Loucy (cell line): ENCODE results near the gene PLA2G12B.

Experiments
- H2AFZ ChIP-seq: fragments of 200-600 bp; sonication (generic); 2 replicates; pipeline ENCODE4 v1.6.0; 2016; ENCODE audit warnings: antibody characterized with exemption, mild to moderate bottlenecking, low read length, moderate library complexity
- H3F3A ChIP-seq: fragments of 200-600 bp; 2 replicates; pipeline ENCODE4 v1.6.0; 2016; ENCODE audit warnings: antibody characterized with exemption, low read depth, mild to moderate bottlenecking
- H3K27me3 ChIP-seq: fragments of 200-600 bp; sonication (generic); 2 replicates; pipeline ENCODE4 v1.6.1; 2014; ENCODE audit warnings: low read length, mild to moderate bottlenecking; ENCODE audit not compliant: insufficient read depth, poor library complexity, severe bottlenecking
- H3K36me3 ChIP-seq: fragments of 200-600 bp; sonication (generic); 2 replicates; pipeline ENCODE4 v1.6.1; 2016; ENCODE audit warnings: low read length; ENCODE audit not compliant: insufficient read depth
- H3K4me1 ChIP-seq: fragments of 200-600 bp; sonication (generic); 2 replicates; pipeline ENCODE4 v1.5.1; 2014; ENCODE audit warnings: low read length, mild to moderate bottlenecking; ENCODE audit not compliant: insufficient read depth, poor library complexity, severe bottlenecking
- H3K4me2 ChIP-seq: fragments of 200-600 bp; sonication (generic); 2 replicates; pipeline ENCODE4 v1.6.0; 2014; ENCODE audit warnings: antibody characterized with exemption, low read length, low read depth, mild to moderate bottlenecking; ENCODE audit not compliant: poor library complexity, severe bottlenecking
- H3K4me3 ChIP-seq: fragments of 200-600 bp; sonication (generic); 2 replicates; pipeline ENCODE4 v1.5.1; 2014; ENCODE audit warnings: low read length, mild to moderate bottlenecking, mixed read lengths; ENCODE audit not compliant: poor library complexity, severe bottlenecking
- H3K79me2 ChIP-seq: fragments of 200-600 bp; sonication (generic); 2 replicates; pipeline ENCODE4 v1.6.1; 2014; ENCODE audit warnings: low read length; ENCODE audit not compliant: insufficient read depth
- H3K9ac ChIP-seq: fragments of 200-600 bp; sonication (generic); 2 replicates; pipeline ENCODE4 v1.6.0; 2014; ENCODE audit warnings: mild to moderate bottlenecking, low read depth, low read length, moderate library complexity; ENCODE audit not compliant: poor library complexity, severe bottlenecking
- H3K9me2 ChIP-seq: fragments of 200-600 bp; sonication (generic); replicated peaks from 2 replicates; pipeline ENCODE4 v1.6.1; 2016; ENCODE audit warnings: low read depth, low read length, mixed read lengths
- H3K9me3 ChIP-seq: fragments of 200-600 bp; sonication (generic); 2 replicates; pipeline ENCODE4 v1.6.1; 2014; ENCODE audit warnings: mild to moderate bottlenecking, antibody characterized with exemption, low read length, low read depth; ENCODE audit not compliant: insufficient read depth
- H4K20me1 ChIP-seq: fragments of 200-600 bp; sonication (generic); 2 replicates; pipeline ENCODE4 v1.6.0; 2014; ENCODE audit warnings: antibody characterized with exemption, low read length, mild to moderate bottlenecking; ENCODE audit not compliant: insufficient read depth, poor library complexity, severe bottlenecking
- EZH2phosphoT487 ChIP-seq: fragments of 200-600 bp; IDR thresholded peaks from 2 replicates; pipeline ENCODE4 v1.6.1; 2018; ENCODE audit warnings: antibody characterized with exemption, mild to moderate bottlenecking, moderate library complexity, borderline replicate concordance
- TF ChIP-seq, protein P1 (sequence below): fragments of 200-600 bp; sonication (generic); conservative IDR thresholded peaks from 2 replicates; pipeline ENCODE4 v1.5.1; 2014; ENCODE audit warnings: mild to moderate bottlenecking, antibody characterized with exemption, low read length

PLA2G12B gene, protein sequence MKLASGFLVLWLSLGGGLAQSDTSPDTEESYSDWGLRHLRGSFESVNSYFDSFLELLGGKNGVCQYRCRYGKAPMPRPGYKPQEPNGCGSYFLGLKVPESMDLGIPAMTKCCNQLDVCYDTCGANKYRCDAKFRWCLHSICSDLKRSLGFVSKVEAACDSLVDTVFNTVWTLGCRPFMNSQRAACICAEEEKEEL

DNA sequence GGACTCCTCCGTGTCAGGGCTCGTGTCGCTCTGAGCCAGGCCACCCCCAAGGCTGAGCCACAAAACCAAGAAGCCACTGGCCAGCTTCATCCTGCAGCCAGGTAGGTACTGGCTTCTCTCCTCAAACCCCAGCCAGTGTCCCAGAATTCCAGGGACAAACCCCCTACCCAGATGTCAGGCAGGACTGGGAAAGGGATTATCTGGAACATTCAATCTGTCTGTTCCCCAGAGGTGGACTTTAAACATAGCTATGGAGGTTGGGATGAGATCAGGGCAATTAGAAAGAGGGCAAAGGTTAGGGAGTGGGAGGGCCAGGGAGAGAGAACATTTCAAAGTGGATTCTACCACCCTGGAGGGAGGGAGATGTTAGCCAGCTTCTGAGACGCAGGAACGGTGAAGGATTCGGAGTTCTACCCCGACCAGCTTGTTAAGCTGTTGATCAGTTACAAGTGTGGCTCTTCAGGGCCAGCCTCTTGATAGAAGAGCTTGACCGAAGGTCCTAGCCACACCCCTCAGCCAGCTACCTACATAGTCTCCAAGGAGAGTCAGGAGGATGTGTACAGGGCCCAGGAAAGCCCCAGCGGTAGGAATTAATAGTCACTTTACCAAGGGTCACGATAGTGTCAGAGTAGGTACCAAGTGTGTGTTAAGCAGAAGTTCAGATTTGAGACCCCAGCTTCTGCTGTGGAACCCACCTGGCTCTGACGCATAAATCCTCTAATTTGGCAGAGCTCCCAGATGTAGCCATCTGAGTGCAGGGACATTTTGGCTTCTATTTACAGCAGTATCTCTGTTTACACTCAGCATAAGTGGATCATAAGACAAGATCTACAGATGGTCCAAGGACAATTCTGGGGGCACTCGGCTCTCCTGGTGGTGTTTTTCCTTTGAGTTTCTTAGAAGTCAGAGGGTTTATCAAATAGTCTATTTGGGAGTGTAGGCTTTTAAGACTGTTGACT is at the start of gene PLA2G12B:
TSS of gene PLA2G12B (minus strand) at position 211 of the 959 bp plus-strand sequence. CDS start at position 90, 121 bp downstream.
- no peak within 1 kb of the TSS for H2AFZ ChIP-seq
- no peaks in the 10 kb centered on the region for H3K36me3 ChIP-seq
- H3K4me1 ChIP-seq, result no peaks in the 10 kb centered on the region
- H3K9me2 ChIP-seq, result no peaks in the 10 kb centered on the region
- no peaks in the 10 kb centered on the region for H3F3A ChIP-seq
- no peaks in the 10 kb centered on the region for H3K27me3 ChIP-seq
- no peaks in the 10 kb centered on the region for H4K20me1 ChIP-seq
- H3K9me3 ChIP-seq, result no peaks in the 10 kb centered on the region
- H3K9ac ChIP-seq, result no peak within 1 kb of the TSS
- no peak within 1 kb of the TSS for H3K4me3 ChIP-seq
- no peak within 1 kb of the TSS for H3K4me2 ChIP-seq
- TF ChIP-seq, protein P1, sequence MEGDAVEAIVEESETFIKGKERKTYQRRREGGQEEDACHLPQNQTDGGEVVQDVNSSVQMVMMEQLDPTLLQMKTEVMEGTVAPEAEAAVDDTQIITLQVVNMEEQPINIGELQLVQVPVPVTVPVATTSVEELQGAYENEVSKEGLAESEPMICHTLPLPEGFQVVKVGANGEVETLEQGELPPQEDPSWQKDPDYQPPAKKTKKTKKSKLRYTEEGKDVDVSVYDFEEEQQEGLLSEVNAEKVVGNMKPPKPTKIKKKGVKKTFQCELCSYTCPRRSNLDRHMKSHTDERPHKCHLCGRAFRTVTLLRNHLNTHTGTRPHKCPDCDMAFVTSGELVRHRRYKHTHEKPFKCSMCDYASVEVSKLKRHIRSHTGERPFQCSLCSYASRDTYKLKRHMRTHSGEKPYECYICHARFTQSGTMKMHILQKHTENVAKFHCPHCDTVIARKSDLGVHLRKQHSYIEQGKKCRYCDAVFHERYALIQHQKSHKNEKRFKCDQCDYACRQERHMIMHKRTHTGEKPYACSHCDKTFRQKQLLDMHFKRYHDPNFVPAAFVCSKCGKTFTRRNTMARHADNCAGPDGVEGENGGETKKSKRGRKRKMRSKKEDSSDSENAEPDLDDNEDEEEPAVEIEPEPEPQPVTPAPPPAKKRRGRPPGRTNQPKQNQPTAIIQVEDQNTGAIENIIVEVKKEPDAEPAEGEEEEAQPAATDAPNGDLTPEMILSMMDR, result no peak
- TF ChIP-seq EZH2phosphoT487, result no peak
- no peaks in the 10 kb centered on the region for H3K79me2 ChIP-seq

DNA sequence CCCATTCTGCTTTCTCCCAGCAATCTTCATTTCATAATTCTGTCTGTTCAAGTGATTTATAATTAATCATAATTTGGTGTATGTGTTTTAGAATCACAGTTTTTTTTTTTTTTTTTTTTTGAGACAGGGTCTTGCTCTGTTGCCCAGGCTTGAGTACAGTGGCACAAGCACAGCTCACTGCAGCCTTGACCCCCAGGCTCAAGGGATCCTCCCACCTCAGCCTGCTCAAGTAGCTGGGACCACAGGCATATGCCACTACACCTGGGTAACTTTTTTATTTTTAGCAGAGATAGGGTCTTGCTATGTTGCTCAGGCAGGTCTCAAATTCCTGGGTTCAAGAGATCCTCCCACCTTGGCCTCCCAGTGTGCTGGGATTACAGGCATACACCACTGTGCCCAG is 49.2 kb upstream of the PLA2G12B start:
- Histone ChIP-seq H3K9me2 (no peaks in the 10 kb centered on the region), H3K4me1 (no peaks in the 10 kb centered on the region), H3K36me3 (peaks cover 51% of the 10 kb centered on the region; the same call in 1 of the 2 replicates), H3K27me3 (no peaks in the 10 kb centered on the region), H3K9me3 (no peaks in the 10 kb centered on the region), H3K79me2 (no peaks in the 10 kb centered on the region), H3K9ac (no peak overlapping the region), H3K4me3 (no peak overlapping the region), H3F3A (no peaks in the 10 kb centered on the region), H4K20me1 (no peaks in the 10 kb centered on the region), H3K4me2 (no peak overlapping the region), H2AFZ (no peak overlapping the region)
- TF ChIP-seq EZH2phosphoT487, result no peak

DNA sequence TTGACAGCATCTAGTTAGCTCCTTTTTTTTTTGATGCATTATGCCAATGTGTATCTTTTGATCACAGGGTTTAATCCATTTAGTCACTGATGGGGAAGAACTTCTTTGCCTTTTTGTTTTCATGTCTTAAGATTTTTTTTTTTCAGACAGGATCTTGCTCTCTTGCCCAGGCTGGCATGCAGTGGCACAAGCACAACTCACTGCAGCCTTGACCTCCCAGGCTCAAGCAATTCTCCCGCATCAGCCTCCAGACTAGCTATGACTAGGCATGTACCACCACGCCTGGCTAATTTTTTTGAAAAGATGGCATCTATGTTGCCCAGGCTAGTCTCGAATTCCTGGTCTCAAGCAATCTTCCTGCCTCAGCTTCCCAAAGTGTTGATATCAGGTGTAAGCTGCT is 46.4 kb upstream of the PLA2G12B start:
- Histone ChIP-seq H3K4me1 (no peaks in the 10 kb centered on the region), H3K9me2 (no peaks in the 10 kb centered on the region), H3K9ac (no peak overlapping the region), H4K20me1 (no peaks in the 10 kb centered on the region), H3K79me2 (no peaks in the 10 kb centered on the region), H2AFZ (no peak overlapping the region), H3K4me3 (no peak overlapping the region), H3F3A (no peaks in the 10 kb centered on the region), H3K4me2 (no peak overlapping the region), H3K36me3 (peaks cover 24% of the 10 kb centered on the region; the same call in 1 of the 2 replicates), H3K27me3 (no peaks in the 10 kb centered on the region), H3K9me3 (no peaks in the 10 kb centered on the region; the same call in 1 of the 2 replicates)
- TF ChIP-seq, protein P1, result no peak
- no peak for TF ChIP-seq EZH2phosphoT487
